GM21390 (cell line): ENCODE results near the gene HPN.
A peak's percentile ranks its signal among the peaks of the same experiment; 100 is the strongest.
"Not testable (repeated sequence)": the region's sequence is repeated elsewhere in the genome, so short reads cannot be mapped to it uniquely, and the experiment has no call there.

Experiments used
- ATAC-seq: cut with Tn5 transposase; IDR thresholded peaks from one replicate; pipeline ENCODE4 v1.9.1; 2021; ENCODE audit not compliant: unreplicated experiment

HPN gene

DNA sequence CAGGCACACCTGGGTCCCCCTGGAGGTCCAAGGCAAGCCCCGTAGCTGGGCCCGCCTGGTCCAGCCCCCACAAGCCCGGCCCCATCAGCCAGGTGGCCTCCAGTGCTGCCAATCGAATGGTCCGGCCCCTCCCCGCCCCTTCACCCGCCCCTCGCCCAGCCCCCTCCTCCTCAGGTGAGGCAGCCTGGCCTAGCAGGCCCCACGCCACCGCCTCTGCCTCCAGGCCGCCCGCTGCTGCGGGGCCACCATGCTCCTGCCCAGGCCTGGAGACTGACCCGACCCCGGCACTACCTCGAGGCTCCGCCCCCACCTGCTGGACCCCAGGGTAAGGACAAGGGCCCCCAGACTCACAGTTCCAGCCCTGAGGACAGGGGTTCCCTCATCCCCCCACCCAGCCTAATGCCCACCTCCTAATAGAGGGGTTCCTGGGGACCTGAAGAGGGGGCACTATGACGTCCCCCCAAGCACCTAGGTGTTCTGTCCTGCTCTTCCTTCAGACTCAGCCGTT lies at the start of gene HPN:
HPN (plus strand) TSS at position 174 of the 508 bp plus-strand sequence. CDS start 786 bp downstream, outside the sequence.
- ATAC-seq: no peak

DNA sequence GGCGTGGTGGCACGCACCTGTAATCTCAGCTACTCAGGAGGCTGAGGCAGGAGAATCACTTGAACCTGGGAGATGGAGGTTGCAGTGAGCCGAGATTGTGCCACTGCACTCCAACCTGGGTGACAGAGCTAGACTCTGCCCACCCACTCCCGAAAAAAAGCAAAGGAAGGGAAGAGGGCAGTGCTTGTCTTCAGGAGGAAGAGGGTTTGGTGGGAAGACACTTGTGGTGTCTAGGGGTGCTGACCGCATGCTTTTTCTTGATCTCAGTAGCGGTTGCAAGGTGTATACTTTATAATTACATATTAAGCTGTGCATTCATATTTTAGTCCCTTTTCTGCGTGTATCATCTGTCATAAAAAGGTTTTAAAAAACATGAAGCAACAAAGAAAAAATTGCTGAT lies 48.9 kb upstream of the HPN start:
- ATAC-seq: not testable (repeated sequence)

DNA sequence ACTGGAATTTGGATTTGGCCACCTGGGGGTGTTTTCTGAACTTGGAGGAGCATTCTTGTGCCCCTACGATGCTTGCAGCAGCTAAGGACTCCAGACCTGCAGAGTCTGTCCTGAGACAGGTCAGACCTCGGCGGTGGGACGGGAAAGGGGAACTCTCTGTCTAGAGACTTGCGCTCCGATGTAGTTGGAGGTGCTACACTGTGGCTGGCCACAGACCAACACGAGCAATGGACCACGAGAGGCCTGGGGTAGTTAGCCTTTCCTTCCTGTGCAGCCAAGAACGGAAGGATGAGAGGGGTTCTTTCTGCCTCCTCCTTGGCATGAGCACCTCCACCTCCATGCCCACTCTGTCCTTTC lies 47.3 kb upstream of the HPN start:
- ATAC-seq: no peak

DNA sequence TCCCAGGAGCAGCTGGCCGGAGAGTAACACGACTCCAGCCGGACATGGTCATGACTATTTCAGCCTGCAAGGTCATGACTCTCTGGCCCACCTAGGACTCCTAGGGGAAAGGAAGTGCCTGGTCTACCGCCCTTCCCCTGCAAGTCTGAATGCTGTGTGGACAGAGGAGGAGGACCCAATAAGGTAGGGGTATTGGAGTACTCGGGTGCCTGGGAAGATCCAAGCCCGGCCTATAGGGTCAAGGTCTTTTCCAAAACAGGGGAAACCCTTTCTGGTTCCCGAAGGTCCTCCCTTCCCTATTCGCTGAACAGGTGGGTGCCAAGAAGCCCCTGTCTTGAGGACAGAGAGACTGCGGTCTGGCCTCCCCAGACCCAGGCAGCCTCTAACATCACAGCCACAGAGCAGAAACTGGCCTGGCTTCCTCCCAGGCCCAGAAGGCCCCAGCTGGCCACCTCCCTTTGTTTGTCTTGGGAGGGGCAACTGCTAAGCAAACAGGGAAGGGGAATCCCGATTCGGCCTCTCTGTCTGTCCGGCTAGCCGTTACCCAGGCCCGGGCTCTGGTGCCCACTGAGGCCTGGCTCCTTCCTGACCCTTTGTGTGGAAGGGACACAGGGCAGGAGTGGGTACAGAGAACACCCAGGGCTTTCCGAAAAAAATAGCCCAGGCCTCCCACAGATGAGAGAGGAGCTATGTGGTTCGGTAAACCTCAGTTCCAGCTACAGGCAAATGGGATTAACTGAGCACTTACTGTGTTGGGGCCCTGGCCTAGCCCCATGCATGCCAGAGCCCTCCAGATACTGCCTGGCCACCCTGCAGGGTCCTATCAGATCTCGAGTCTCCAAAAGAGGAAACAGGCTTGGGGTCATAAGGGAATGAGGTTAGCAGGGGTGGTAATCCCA lies 46.6 kb upstream of the HPN start:
- no peak for ATAC-seq

DNA sequence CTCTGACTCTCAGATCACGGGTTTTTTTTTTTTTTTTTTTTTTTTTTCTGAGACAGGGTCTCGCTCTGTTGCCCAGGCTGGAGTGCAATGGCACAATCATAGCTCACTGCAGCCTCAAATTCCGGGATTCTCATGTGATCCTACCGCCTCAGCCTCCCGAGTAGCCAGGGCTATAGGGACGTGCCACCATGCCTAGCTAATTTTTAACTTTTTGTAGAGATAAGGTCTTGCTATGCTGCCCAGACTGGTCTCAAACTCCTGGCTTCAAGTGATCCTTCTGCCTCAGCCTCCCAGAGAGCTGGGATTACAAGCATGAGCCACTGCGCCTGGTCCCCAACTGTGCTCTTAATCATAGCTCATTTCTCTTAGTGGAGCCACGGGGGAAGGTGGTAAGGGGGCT lies 46.0 kb upstream of the HPN start:
- ATAC-seq: no peak

DNA sequence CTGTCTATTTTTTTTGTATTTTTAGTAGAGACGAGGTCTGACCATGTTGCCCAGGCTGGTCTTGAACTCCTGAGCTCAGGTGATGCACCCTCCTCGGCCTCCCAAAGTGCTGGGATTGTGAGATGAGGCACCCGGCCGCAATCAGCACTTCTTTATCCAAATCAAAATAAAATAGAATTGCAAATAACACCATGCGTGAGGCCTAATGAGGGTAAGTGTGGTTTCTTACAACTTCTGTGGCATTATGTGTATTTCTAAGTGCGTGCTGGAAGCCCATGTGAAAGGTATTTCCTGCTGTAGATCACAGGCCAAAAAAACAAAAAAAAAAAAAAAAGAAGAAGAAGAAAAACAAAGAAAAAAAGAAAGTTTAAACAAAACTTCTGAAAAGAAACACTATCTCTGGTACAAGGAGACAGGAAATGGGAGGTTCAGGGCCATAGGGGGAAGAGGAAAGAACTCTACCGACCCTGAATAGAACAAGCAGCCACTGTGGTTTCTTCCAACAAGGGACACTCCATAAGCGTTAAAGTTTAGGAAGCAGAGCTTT lies 44.4 kb upstream of the HPN start:
- no peak for ATAC-seq

DNA sequence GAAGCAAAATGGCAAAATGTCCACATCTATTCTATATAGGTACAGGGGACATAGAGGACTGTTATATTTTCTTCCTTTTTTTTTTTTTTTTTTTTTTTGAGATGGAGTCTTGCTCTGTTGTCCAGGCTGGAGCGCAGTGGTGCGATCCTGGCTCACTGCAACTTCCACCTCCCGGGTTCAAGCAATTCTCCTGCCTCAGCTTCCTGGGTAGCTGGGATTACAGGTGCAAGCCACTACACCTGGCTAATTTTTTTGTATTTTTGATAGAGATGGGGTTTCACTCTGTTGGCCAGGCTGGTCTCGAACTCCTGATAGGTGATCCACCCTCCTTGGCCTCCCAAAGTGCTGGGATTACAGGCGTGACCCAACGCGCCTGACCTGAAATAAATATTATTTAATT lies 43.3 kb upstream of the HPN start:
- not testable (repeated sequence) for ATAC-seq

DNA sequence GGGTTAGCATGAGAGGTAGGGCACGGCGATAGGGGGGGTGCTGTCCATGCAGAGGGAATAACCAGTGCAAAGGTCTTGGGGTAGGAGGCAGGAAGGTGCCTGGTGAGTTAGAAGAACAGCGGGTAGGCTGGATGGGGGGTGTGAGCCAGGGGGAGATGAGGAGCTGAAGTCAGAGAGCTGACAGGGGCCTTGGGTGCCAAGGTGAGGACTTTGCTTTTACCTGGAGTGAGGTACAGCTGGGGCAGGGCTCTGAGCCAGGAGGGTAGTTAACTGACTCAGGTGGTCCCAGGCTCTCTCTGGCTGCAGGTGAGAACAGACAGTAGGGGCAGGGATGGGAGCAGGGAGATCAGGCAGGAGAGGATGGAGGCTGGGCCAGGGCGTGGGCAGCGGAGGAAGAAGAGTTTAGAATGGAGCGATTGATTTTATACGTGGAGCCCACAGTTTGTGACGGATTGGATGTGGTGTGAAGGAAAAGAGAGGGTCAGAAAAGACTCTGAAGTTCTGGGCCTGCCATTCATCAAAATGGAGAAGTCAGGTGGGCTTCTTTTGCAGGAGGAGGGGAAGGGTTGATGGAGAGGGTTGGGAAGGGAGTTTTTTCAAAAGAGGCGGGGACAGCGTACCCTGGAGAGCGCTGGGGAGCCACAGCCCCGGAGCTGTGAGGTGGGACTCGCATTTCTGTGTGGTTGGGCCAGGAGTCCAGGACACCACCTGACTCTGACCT lies 42.6 kb upstream of the HPN start:
- ATAC-seq: no peak

DNA sequence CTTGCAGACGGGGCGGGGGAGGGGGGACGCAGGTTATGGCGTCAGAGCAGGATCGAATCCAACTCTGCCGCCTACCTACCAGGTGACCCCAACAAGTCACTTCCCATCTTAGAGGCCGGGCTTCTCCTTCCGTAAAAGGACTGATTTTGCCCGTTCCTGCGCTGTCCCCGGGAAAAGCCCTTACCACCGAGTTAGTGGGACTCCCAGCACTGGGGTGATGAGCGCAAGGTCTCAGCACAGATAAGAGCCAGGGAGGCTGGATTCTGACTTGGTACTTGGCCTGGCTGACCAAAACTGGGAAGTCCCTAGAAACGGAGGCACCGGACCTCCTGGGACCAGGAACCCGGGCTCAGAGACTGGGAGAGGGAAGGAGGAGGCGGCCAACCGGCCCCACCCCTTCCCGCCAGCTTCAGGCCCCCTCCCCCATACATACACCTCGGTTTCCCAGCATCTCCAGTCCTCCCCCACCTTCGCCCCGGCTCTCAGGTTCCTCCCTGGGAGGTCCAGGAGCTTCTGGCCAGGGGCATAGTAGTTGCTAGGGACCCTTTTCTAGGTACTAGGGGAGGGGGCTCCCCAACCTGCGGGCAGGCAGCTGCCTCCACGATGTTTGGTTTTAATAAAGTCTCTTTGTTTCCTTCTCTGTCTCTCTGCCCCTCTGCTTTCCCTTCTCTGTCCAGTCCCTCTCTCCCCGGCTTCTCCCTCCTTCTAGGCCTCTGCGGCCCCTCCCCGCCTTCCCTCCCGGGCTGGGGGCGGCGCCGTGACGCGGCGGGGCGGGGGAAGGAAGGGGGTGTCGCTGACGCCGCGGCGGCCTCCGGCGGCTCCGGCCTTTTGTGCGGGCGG lies 41.8 kb upstream of the HPN start, which contains the start of gene GRAMD1A:
GRAMD1A (plus strand) TSS at position 826 of the 840 bp plus-strand sequence. CDS start 156 bp downstream, outside the sequence.
- ATAC-seq: peak; percentile 64

DNA sequence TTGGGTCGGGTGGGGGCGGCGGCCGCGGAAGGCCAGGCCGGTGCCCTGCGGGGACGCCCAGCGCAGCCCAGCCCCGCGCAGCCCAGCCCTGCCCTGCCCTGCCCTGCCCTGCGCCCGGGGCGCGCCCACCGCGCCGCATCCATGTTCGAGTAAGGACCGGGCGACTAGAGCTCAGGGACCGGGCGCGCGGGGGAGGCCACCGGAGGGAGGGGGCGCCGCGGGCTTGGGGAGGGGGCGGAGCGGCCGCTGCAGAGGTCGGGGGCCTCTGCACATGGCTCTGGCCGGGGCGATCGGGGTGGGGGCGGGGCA lies 41.2 kb upstream of the HPN start:
- no peak for ATAC-seq

DNA sequence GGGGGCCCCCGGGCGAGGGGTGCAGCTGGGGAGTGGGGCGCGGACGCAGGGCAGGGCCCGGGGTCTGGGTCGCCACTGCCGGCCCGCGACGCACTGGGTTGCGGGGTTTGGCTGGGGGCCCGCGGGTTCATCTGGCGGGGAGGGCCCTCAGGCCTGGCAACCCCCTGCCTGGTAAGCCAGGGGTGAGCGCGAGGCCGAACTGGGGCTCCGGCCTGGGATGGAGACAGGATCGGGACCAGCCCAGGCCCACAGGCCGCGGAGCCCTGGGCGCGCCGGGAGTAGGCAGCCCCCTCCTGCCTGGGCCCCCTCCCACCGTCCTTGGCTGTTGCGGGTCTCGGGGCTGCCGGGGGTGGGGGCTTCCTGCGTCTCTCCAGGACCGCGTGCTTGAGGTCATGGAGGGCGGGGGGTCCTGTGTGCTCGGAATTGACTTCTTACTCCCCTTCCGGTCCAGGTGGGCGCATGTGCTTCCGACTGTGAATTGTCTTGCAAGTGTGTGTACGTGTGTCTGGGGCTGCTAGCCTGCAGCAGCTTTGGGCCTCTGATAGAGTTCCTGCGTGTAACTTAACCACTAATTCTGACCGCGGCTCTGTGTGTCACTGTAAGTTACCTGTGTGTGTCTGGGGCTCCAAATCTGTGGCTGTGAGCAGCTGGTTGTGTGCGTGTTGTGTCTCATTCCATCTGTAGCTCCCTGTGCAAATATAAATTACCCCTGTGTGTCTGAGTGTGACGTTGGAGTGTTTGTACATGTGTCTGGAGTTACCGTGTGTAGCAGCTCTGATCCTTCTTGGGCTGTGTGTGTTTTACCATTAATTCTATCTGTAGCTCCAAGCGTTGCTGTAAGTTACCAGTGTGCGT lies 40.6 kb upstream of the HPN start:
- ATAC-seq: no peak

DNA sequence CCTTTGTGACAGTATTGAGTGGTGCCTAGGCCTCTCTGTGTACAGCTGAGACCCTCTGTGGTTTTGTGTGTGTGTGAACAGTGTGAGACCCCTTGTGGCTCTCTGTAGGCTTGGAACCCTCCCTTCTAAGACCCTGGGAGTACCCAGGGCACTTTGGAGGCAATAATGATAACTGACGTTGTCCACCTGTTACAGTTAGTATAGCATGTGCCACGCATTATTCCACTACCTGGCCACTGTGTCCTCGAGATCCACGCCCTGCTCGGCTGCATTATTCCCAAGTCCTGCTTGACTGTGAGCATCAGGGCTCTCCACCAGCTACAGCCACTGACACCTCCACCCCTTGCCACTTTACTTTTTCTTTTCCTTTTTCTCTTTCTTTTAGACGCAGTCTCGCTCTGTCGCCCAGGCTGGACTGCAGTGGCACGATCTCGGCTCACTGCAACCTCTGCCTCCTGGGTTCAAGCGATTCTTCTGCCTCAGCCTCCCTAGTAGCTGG lies 39.4 kb upstream of the HPN start:
- ATAC-seq: no peak

DNA sequence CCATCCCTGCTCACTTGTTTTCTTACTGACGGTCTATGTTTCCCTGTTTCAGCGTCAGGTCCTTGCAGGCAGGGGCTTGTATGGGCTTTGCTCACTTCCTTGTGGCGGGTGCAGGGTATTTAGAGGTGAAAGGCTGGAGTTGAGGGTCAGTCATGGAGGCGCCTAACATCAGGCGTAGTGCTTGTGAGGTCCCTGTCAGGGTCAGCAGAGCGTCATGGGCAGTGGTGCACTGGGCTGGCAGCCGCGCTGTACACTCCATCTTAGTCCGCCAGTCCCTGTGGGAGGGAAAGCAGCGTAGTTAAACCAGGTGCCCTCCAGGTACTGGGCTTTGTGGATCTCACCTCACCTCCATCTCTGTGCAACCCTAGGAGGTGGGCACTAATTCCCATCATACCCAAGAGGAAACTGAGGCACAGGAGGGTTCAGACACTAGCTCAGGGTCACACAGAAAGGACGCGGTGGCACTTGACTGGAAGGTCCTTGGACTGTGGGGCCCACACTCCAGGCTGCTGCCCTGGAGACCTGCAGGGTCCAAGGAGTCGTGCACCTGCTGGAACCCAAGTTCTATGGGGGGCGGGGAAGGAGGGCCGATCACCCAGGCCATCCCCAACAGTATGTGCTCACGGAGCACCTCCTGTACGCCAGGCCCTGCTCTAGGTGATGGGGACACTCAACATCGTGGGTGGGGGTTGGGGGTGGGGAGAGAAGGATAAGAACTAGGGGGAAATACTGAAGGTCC lies 36.8 kb upstream of the HPN start:
- no peak for ATAC-seq

DNA sequence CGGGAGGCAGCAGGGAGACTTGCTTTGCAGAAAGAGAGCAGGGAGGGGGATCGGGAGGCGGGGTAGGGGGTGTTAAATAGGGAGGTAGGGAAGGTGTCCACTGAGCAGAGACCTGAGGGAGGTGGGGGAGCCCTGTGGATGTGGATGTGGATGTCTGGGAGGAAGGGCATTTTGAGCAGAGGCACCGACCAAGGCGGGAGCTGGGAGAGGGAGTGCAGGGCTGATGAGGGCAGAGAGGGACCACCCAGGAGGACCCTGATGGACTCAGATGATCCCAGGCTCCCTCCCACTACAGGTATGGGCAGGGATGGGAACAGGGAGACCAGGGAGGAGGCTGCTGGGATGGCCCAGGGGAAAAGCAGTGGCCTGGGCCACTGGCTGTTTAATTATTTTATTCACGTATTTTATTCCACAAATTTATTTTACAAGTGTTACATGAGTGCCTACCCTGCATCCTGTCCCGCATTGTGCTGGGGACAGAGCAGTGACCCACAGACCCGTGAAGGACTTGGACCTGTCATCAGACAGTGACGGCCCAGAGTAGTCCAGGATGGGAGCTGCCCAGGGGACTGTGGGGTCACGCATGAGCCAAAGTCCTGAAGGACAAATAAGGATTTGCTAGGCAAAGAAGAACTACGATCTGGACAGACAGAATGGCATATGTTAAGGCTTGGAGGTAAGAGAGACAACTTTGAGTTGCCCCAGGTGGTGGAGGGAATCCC lies 36.1 kb upstream of the HPN start:
- ATAC-seq: no peak

DNA sequence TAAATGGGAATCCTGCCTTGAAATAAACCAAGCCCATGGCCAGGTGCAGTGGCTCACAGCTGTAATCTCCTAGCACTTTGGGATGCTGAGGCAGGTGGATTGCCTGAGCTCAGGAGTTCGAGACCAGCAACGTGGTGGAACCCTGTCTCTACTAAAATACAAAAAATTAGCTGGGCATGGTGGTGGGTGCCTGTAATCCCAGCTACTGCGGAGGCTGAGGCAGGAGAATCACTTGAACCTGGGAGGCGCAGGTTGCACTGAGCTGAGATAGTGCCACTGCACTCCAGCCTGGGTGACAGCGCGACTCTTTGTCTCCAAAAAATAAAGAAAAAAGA lies 35.5 kb upstream of the HPN start:
- ATAC-seq: not testable (repeated sequence)

DNA sequence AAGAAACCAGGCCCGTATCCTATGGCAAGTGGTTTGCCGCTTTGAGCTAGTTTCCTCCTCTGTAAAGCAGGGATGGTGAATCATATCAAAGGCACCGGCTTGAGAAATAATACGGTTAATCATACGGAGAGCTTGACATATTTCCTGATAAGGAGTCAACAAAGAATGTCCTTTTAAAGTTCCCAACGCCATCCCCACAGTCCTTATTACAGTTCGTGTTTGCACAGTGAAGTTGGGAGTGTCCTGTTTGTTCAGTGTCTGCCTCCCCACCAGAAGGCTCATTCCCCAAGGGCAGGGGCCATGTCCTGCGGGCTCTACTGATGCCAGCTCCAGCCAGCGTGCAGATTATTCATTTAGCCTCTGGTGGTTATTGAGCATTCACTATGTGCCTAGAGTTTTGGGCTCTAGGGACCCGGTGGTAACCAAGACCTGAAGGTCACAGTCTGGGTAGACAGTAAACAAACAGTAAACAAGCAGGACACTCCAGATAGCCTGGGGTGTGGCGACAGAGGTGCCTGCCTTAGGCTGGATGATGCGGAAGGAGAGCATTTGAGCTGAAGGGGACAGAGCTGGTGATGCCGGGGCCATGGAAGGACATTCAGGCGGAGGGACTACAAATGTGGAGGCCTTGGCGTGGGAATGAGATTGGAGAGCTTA lies 35.1 kb upstream of the HPN start:
- ATAC-seq: no peak

DNA sequence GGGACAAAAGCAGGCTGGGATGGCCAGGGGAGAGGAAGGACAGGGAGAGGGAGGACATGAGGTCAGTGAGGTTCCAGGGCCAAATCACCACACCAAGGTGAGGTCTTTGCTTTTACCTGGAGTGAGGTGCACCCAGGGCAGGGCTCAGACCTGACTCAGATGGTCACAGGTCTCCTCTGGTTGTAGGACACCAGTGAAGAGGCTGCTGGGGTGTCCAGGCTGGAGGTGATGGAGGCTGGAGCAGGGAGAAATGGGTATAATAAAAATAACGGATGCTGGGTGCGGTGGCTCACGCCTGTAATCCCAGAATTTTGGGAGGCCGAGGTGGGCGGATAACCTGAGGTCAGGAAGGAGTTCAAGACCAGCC lies 34.5 kb upstream of the HPN start:
- no peak for ATAC-seq

DNA sequence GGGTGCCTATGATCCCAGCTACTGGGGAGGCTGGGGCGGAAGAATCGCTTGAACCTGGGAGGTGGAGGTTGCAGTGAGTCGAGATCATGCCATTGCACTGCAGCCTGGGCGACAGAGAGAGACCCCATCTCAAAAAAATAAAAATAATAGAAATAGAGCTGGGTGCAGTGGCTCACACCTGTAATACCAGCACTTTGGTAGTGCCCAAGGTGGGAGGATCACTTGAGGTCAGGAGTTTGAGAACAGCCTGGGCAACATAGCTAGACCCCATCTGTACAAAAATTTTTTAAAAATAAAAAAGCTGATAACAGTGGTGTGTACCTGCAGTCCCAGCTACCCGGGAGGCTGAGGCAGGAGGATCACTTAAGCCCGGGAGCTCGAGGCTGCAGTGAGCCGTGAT lies 34.1 kb upstream of the HPN start:
- ATAC-seq: not testable (repeated sequence)
